ENCODE data around the gene HNRNPA3. TPM values are rescaled to one million over a fixed set of nuclear protein-coding genes. Genes with fewer than 3 reads are reported as not detected.
A peak's percentile ranks its signal among the peaks of the same experiment; 100 is the strongest.

Gene HNRNPA3
- total and polyA plus RNA-seq, 2 of the 13 experiments (the other 11 are each of a cell fraction or from before 2014, with no cell fraction given): 73.3 to 97.7 TPM

GRCh38 chr2:177263451-177264208, 51.0 kb downstream of the HNRNPA3 start (continued):
- TF ChIP-seq REST (IDR thresholded peaks at IDR 0.05; ENCODE audit: borderline replicate concordance in 1 of 2, low read depth in 1 of 2, low read length in 2 of 2) (peak in 1 of 2 experiments; percentile 78; a peak in 2 of 4 replicates), ZNF44 (CRISPR knock-in tag; IDR thresholded peaks at IDR 0.05) (peak; percentile 79), HNRNPUL1 (IDR thresholded peaks at IDR 0.05; ENCODE audit: low read depth, low read length) (peak; percentile 70; the same call in 1 of the 2 replicates), ZNF660 (CRISPR knock-in tag; IDR thresholded peaks at IDR 0.05; ENCODE audit: borderline replicate concordance, low read depth) (no peak; the same call in 1 of the 2 replicates), EZH2 (conservative IDR thresholded peaks at IDR 0.05; ENCODE audit: low read depth, low read length) (no peak), EHMT2 (IDR thresholded peaks at IDR 0.05; ENCODE audit: borderline replicate concordance, low read depth, low read length) (no peak; the same call in 1 of the 2 replicates), LBX2 (CRISPR knock-in tag; IDR thresholded peaks at IDR 0.05; ENCODE audit: borderline replicate concordance) (peak; percentile 81; the same call in 1 of the 2 replicates), EED (CRISPR knock-in tag; IDR thresholded peaks at IDR 0.05) (no peak), LCORL (IDR thresholded peaks at IDR 0.05) (no peak), LCORL (CRISPR knock-in tag; IDR thresholded peaks at IDR 0.05) (peak; percentile 98), JDP2 (CRISPR knock-in tag; IDR thresholded peaks at IDR 0.05; ENCODE audit: borderline replicate concordance) (no peak; the same call in 1 of the 2 replicates), ZNF333 (CRISPR knock-in tag; IDR thresholded peaks at IDR 0.05; ENCODE audit: borderline replicate concordance) (peak; percentile 92), RELA (CRISPR knock-in tag; IDR thresholded peaks at IDR 0.05) (peak; percentile 95), CHD2 (IDR thresholded peaks at IDR 0.05; ENCODE audit: low read depth, low read length) (peak; percentile 65; the same call in 1 of the 2 replicates)
- TF ChIP-seq, protein P1, sequence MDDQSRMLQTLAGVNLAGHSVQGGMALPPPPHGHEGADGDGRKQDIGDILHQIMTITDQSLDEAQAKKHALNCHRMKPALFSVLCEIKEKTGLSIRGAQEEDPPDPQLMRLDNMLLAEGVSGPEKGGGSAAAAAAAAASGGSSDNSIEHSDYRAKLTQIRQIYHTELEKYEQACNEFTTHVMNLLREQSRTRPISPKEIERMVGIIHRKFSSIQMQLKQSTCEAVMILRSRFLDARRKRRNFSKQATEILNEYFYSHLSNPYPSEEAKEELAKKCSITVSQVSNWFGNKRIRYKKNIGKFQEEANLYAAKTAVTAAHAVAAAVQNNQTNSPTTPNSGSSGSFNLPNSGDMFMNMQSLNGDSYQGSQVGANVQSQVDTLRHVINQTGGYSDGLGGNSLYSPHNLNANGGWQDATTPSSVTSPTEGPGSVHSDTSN (CRISPR knock-in tag; IDR thresholded peaks at IDR 0.05; ENCODE audit: borderline replicate concordance): no peak

All from HepG2 (cell line).